Breast epithelium (tissue), 4 donors: ENCODE results near the gene BATF. TPM values are rescaled to one million over a fixed set of nuclear protein-coding genes. Genes with fewer than 3 reads are reported as not detected.
"Not testable (repeated sequence)": the region's sequence is repeated elsewhere in the genome, so short reads cannot be mapped to it uniquely, and the experiment has no call there.

Source experiments
- DNase-seq, 2 donors: peaks; one replicate each; pipeline ENCODE4 v3.0.0-alpha.2; 2019; ENCODE audit warnings: low spot score in 2 of 2
- H3K27ac ChIP-seq, 2 donors: fragments of 200-600 bp; sonication (generic) in 1 of 2; one replicate each; pipeline ENCODE4 v1.5.1; 2016 to 2019; ENCODE audit warnings: mild to moderate bottlenecking in 1 of 2
- H3K27me3 ChIP-seq, 2 donors: fragments of 200-600 bp; sonication (generic) in 1 of 2; one replicate each; pipeline versions ENCODE4 v1.5.1 to v1.6.0; 2017 to 2019; ENCODE audit warnings: control low read depth in 1 of 2, mild to moderate bottlenecking in 1 of 2
- H3K36me3 ChIP-seq: fragments of 200-600 bp; one replicate; pipeline ENCODE4 v1.5.1; 2019
- H3K4me1 ChIP-seq, 2 donors: fragments of 200-600 bp; sonication (generic); one replicate each; pipeline ENCODE4 v1.5.1; 2016 to 2019; ENCODE audit warnings: control low read depth in 1 of 2
- H3K4me3 ChIP-seq, 3 donors: fragments of 200-600 bp; sonication (generic); 1 replicate in 2 of 3; 2 replicates in 1 of 3; pipeline ENCODE4 v1.5.1; 2016 to 2019; ENCODE audit warnings: mild to moderate bottlenecking in 3 of 3, moderate library complexity in 2 of 3
- H3K9me3 ChIP-seq, 2 donors: fragments of 200-600 bp; sonication (generic) in 1 of 2; one replicate each; pipeline ENCODE4 v1.5.1; 2016 to 2019; ENCODE audit warnings: control low read depth in 1 of 2
- CTCF ChIP-seq, 3 donors: fragments of 450-650 bp; IDR thresholded peaks; one replicate each; pipeline ENCODE4 v1.5.1; 2016 to 2017; ENCODE audit warnings: antibody characterized with exemption in 3 of 3, mild to moderate bottlenecking in 3 of 3, moderate library complexity in 3 of 3
- POLR2A ChIP-seq: fragments of 450-650 bp; IDR thresholded peaks from one replicate; pipeline ENCODE4 v1.6.1; 2016; ENCODE audit warnings: antibody characterized with exemption, mild to moderate bottlenecking, moderate library complexity
- POLR2AphosphoS5 ChIP-seq, 3 donors: sonication (generic); formaldehyde crosslinking; IDR thresholded peaks; one replicate each; pipeline ENCODE4 v1.6.1; 2017; ENCODE audit warnings: antibody characterized with exemption in 3 of 3
- intact Hi-C: fragments of 100-400 bp; cut with DNase I; formaldehyde crosslinking; loops from one replicate; pipeline ENCODE4 v1.15.1; 2023; ENCODE audit warnings: low total_unique reads
- total RNA-seq, 3 donors: library from RNA; depleted of rRNA; stranded (reverse); fragments of >200 nt; gene quantifications; one replicate each; pipeline ENCODE4 v1.1.0, GENCODE V29; 2016

BATF gene, protein sequence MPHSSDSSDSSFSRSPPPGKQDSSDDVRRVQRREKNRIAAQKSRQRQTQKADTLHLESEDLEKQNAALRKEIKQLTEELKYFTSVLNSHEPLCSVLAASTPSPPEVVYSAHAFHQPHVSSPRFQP
- 10 to 100 TPM; 15.7 to 43.6 (median 34.7) TPM for total RNA-seq

DNA sequence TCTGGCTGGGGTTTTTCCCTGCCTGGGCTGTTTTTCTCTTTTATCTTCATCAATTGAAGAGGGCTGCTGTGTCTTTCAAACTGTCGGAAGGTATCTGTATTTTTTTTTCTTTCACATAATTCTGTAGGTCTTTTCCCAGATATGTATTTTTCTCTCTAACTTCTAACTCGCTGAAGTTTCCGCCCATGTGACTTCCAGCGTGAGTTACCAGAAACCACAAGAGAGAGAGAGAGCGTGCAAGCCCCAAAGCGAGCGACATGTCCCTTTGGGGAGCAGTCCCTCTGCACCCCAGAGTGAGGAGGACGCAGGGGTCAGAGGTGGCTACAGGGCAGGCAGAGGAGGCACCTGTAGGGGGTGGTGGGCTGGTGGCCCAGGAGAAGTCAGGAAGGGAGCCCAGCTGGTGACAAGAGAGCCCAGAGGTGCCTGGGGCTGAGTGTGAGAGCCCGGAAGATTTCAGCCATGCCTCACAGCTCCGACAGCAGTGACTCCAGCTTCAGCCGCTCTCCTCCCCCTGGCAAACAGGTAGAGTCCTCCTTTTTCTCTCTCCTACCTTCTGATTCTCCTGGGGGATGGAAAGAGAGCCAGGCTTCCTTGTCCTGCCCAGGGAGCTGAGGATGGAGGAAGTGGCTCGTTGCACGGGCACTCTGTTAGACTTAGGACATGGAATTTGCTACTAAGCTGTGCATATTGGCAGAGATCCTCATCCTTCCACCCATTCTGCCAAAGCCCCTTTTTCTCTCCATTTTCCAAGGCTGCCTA is at the start of gene BATF:
BATF (plus strand) TSS at position 246 of the 759 bp plus-strand sequence; CDS start at position 460, 214 bp downstream.
- Histone ChIP-seq H3K27ac (peak within 1 kb of the TSS; percentile 72 to 83), H3K9me3 (no peaks in the 10 kb centered on the region), H3K36me3 (no peaks in the 10 kb centered on the region), H3K27me3 (no peaks in the 10 kb centered on the region), H3K4me3 (peak within 1 kb of the TSS; percentile 37 to 50 (median 48)), H3K4me1 (no peaks in the 10 kb centered on the region)
- peak in 2 of 3 donors; percentile 35 to 41 for TF ChIP-seq POLR2AphosphoS5 (IDR thresholded peaks at IDR 0.05)
- peak; percentile 27 for TF ChIP-seq POLR2A
- no peak for TF ChIP-seq CTCF (IDR thresholded peaks at IDR 0.05)
- no peak for DNase-seq
- intact Hi-C loops: no loop called here

DNA sequence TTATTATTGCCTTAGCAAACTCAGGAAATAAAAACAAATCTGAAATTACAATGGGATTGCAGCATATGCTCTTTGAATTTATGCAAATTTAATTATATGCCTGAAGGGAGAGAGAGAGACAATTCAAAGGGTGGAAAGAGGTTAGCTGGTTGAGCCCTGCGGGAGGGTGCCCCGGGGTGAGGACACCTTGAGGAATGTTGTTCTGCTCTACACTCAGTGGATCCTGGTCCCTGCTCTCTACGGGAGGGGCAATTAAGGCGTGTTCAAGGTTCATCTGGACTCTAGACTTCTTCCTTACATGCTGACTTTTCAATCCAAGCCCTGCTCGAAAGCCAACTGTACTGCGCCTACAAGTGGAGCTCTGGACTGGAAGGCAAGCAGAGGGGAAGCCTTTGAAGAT is 48.1 kb upstream of the BATF start:
- DNase-seq, intact Hi-C loops, H3K27ac ChIP-seq, H3K36me3 ChIP-seq, H3K4me3 ChIP-seq, H3K9me3 ChIP-seq, H3K27me3 ChIP-seq, H3K4me1 ChIP-seq: not testable (repeated sequence)

GRCh38 chr14:75476274-75476995 is 45.8 kb upstream of the BATF start:
- intact Hi-C loops: loop anchor here (5.0 kb wide), 1 partner anchor 174 kb away; no protein-coding TSS in a partner anchor
- DNase-seq: no peak
- no peaks in the 10 kb centered on the region for H3K9me3 ChIP-seq
- no peak overlapping the region for H3K4me3 ChIP-seq
- H3K27ac ChIP-seq: no peak overlapping the region
- TF ChIP-seq POLR2AphosphoS5 (IDR thresholded peaks at IDR 0.05) (no peak), POLR2A (no peak)
- H3K36me3 ChIP-seq: no peaks in the 10 kb centered on the region
- H3K27me3 ChIP-seq: no peaks in the 10 kb centered on the region
- no peaks in the 10 kb centered on the region for H3K4me1 ChIP-seq

DNA sequence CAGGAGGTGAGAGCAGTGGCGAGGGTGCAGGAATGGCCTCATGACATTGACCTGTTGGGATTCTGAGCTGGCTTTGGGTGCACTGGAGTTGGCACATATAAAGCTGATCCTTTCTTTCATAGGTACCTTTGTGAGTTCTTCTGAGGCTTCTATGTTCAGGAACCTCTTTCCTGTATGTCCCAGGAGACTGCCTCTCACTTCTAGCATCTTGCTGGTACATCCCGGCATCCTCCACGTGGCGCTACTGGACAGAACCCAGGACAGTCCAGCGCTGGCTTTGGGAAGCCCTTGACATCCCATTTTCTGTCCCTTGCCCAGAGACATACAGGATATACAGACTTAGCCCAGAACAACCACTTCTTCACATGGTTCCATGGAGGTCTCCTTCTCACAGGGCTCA is 44.4 kb upstream of the BATF start:
- Histone ChIP-seq H3K9me3 (no peaks in the 10 kb centered on the region), H3K27me3 (no peaks in the 10 kb centered on the region), H3K27ac (no peak overlapping the region), H3K4me3 (no peak overlapping the region), H3K4me1 (no peaks in the 10 kb centered on the region), H3K36me3 (no peaks in the 10 kb centered on the region)
- intact Hi-C loops: loop anchor here (5.0 kb wide), 1 partner anchor 176 kb away; no protein-coding TSS in a partner anchor
- no peak for DNase-seq
- TF ChIP-seq POLR2AphosphoS5 (IDR thresholded peaks at IDR 0.05) (no peak), CTCF (IDR thresholded peaks at IDR 0.05) (no peak), POLR2A (no peak)

GRCh38 chr14:75479770-75480600 is 42.3 kb upstream of the BATF start:
- no peak for DNase-seq
- intact Hi-C loops: loop anchor here (5.0 kb wide), 1 partner anchor 178 kb away; no protein-coding TSS in a partner anchor
- Histone ChIP-seq H3K4me1 (no peaks in the 10 kb centered on the region), H3K27ac (no peak overlapping the region), H3K36me3 (no peaks in the 10 kb centered on the region), H3K4me3 (no peak overlapping the region), H3K9me3 (no peaks in the 10 kb centered on the region), H3K27me3 (no peaks in the 10 kb centered on the region)
- no peak for TF ChIP-seq POLR2AphosphoS5 (IDR thresholded peaks at IDR 0.05)
- no peak for TF ChIP-seq POLR2A
- TF ChIP-seq CTCF (IDR thresholded peaks at IDR 0.05): no peak
